Measurements from ENCODE around the gene TMF1. TPM values are rescaled to one million over a fixed set of nuclear protein-coding genes. Genes with fewer than 3 reads are reported as not detected.

Gene TMF1
- total RNA-seq, 1 donor from 2014 or later, result 39.1 TPM

DNA sequence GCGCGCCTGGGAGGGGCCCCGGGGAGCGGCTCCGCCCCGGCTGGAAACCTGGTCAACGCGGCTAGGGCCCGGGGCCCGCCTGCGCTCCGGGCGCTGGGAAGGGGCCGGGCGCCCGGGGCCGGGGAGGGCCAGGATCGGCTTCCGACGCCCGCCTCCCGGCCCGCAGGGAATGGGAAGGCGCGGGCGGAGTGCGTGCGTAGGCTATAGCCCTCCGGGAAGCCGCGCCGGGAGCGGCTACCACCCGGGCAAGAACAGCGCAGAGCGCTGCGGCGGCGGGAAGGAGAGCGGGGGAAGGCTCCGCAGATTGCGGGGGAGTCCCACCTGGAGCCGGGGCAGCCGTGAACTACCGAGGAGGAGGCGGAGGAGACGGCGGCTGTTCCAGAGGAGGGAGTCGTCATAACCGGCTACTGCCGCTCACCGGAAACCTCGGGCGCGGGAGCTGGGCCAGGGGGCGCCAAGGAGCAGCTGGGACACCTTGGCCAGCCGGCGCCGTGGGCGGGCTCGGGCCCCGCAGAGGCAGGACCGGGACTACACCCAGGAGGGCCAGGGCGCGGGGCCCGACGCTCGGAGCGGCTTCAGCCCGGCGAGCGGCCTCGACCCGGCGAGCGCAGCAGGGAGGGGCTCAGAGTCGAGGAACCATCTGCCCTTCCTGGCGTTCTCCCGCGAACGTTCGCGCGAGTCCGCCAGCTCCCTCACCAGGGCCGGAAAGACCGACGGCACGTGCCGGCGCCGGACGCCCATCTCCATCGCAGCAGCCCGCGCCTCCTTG, 38.7 kb downstream of the TMF1 start, which contains the start of gene EOGT:
EOGT (minus strand) TSS at position 432 of the 769 bp plus-strand sequence. CDS start 3,838 bp downstream, outside the sequence.
- DNase-seq (ENCODE audit: low spot score), result peak; percentile 92

DNA sequence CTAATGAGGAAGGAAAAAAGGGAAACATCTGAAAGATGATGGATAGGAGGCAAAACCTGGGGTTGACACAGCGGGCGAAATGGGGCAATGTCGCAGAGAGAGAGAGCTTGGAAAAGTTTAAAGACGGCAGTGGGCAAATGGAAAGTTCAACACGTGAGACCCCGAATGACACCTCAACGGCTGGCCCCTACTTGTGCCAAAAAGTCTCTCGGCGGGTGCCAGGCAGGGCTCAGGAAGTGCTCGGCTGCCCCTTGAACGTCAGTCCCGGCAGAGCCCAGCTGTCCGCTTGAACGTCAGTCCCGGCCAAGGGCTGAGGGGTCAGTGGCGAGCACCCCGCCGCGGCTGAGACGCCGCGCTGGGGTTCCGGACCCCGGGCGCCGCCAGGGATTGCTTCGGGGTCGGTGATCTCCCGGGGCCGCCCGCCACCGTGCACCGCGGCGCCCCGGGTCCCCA, 39.3 kb downstream of the TMF1 start:
- peak; percentile 51 for DNase-seq (ENCODE audit: low spot score)

DNA sequence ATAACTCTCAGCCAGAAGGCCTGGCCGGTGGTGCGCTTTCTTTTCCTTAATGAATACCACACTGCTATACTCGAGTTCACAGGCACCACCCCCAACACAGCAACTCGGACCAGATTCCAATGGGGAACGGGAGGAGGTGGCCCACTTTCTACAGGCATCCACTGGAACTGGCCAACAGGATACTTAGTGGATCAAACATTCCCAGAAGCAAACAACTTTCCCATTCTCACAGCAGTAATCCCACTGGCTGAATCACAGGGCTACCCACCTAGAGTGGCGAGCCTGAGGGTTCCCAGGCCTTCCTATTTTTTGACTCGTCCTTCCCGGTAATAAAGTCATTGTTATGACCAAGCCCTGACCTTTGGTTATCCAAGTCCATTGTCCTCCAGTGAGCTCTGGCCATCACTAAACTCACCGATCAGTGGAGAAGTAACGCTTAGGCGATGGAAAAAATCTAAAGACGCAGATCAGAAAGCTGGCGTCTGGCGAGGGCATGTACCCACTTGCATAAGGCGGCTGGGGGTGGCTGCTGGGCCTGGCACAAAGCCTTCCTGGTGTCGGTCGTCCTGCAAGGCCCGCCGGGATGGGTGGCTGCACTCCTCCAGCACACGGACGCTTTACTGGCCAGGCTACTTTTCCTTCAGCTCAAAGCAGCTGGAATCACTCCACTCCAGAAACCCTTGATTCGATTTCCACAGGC, 39.9 kb downstream of the TMF1 start:
- DNase-seq (ENCODE audit: low spot score), result peak; percentile 81

DNA sequence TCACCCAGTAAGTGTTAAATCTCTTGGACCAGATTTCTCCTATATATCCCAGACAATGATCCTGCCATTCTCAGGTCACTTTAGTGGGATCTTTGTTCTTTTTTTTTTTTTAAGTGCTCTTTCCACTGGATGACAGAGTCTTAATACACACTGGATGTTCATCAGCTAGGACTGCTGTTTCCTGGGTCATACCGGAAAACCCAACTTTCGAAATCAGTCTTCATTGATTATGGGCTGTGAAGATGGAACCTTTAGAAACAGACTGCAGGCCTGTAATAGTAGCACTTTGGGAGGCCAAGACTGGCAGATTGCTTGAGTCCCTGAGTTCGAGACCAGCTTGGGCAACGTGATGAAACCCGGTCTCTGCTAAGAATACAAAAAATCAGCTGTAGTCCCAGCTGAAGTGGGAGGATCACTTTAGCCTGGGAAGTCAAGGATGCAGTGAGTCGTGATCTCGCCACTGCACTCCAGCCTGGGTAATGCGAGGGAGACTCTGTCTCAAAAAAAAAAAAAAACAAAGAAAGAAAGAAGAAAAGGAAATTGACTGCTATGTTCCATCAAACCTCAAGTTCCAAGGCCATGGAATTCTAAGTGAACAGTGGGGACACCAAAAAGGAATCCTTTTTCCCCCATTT, 40.9 kb downstream of the TMF1 start:
- no peak for DNase-seq (ENCODE audit: low spot score)

DNA sequence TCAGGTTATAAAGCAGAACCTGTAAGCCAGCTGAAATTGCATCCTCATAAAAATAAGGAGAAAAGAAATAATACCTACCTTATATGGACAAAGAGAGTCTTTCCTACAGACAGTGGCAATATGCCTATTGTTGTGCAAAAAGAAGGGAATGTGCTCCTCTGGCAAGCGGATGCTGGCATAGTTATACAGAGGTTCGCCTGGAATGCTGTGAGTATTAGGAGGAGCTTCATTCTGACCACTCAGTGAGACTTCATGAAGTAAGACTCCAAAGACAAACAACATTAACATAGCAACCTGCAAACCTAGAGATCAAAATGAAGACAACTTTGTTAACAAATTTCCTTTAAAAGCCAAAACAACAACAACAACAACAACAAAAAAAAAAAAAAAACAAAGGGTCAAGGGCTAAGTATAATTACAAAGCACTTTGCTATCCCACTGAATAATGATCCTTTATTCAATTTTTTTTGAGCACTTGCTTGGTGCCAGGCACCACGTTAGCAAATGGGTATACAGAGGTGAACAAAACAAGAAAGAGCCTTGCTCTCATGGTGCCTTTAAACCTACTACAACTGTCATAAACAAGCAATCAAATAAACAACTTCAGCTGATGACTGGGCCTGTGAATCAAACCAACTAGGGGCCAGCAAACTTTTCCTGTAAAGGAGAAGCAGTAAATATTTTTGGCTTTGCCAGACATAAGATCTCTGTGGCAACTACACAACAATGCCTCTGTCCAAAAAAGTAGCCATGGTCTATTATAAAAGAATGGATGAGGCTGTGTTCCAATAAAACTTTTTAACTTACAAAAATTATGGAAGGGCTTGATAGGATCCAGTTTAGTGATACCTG, 42.3 kb downstream of the TMF1 start:
- no peak for DNase-seq (ENCODE audit: low spot score)

DNA sequence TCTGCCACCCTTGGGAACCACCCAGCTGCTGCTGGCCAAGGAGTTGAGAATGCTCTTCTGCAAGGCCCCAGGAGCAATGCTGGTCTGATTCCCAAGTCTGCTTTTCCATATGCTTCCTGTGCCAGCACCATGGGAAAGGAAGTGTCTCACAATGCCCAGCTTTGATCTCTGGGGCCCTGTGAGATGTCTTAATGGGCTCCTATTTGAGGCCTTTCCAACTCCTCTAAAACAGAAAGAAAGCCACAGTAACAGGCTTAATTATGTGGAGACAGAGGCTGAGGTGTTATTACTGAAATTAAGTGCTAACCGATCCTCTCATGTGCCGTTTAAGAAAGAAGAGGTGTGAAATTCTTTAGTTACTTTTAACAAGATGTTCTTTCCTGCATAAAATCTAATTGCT, 43.2 kb downstream of the TMF1 start:
- no peak for DNase-seq (ENCODE audit: low spot score)

DNA sequence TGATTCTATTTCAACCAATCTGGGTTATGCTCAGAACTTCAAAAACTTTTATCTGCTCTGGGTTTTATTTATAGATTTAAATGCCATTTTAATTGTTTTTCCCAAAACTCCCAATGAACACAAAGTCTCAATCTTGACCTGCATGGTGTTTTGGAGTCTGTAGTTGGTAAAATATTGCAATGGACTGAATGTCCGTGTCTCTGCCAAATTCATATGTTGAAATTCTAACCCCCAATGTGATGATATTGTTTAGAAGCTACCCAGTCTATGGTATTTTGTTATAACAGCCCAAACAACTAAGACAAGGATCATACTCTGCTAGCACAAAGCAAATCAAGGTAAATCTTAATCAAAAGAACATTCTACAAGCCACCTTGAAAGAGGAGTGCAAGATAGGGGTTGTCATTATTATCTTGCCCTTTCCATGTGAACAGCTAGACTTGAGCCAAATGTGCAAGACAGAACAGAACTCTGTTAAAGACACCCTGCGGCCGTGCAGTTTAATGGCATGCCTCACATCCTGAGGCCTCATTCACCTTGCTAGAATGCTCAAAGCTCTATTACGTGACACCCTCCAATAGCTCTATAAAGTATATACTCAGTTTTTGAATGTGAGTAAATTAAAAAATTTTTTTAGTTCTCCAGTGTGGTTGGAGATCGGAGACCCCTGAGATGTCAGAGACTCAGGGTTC, 46.2 kb downstream of the TMF1 start:
- DNase-seq (ENCODE audit: low spot score), result no peak

DNA sequence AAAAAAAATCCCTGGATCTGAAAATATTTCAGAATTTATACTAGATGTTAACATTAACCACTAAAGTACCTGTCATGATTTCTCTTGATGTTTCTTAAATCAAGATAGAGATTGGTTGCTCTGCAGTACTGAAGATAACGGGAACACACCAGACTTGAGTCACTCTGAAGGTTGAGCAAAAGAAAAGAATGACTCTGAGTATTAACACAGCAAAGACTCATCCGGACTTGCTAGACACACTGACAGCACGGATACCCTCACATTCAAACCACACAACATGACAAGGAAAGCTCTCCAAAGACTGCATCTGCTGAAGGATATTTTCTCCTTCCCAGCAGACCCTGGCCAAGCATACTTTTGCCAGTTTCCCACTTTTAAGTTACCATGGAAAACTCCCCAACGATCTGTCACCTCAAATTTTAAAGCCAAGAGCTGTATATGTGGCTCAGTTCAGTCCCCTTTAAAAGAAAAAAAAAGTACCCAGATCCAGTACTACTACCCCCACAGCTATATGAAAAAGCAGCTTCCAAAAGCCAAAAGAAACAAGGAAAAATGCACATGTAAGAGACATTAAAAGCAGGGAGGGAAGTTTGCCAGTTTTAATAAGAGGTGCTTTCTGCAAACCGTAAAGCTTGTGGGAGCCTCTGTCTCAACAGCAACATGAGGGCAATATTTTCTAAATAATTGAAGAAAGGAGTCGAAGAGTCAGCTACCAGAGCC, 46.9 kb downstream of the TMF1 start:
- no peak for DNase-seq (ENCODE audit: low spot score)

DNA sequence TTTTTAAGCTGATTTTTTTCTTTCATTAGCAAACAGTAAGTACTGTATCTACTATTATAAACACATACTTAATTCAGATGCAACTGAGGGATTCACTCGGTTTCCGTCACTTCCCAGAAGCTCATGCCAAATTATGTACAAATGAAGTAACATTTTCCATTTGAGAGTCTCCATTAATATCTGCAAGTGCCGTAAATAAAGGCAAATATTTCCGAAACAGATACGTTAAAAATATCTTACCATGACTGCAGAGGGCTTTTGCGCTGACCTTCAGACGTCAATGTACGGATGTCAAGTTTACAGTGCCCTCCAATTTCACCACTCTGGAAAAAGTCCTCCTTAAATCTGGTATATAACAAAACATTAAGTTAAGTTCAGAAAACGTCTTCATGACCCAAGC, 48.0 kb downstream of the TMF1 start:
- no peak for DNase-seq (ENCODE audit: low spot score)

DNA sequence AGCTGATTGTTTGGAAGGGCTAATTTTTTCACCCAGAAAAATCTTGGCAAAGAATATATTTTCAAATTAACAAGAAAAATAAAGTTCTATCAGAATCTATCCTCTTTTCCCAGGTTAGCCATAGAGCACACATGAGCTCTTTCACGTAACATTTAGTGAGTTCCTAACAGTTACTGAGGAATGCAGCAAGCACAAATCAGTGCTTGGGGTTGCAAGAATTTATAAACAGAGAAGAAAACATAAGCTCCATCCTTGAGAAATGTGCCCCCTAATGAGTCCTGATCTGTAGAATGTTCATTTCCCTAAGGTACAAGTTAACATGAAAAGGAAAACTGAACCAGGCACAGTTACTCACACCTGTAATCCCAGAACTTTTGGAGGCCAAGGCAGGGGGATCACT, 52.5 kb downstream of the TMF1 start:
- no peak for DNase-seq (ENCODE audit: low spot score)

DNA sequence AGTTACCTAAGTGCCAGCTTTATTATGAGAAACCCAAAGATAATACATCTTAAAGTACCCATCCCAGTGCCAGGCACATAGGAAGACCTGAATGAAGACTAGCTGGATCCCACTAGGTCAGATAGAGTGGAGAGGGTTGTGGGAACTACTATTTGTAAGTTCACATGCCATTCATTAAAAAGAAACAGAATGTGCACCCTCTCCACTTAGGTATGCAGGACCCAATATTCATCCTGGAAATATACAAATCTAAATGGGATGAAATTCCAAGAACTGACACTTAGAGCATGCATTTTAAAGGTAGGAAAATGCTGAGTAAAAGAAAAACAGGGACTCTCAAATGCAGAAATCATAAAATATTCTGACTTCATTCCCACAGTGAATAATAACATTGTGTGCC, 53.0 kb downstream of the TMF1 start:
- DNase-seq (ENCODE audit: low spot score), result no peak

DNA sequence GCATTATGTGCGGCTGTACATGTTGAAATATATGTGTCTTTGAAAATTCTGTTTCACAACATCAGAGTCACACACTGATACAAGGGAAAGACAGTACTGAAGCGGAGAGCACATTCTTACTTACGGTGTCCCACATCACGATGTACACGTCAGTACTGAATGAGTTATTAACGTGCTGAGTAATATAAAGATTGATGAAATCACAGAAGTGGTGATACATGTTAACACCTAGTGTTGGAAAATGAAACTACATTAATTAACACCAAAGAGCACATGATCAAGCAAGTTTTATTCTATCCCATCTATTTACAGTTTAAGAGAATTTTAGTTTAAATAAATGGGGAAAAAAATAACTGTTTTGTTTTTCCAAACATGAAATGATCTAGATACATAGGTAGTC, 54.2 kb downstream of the TMF1 start:
- no peak for DNase-seq (ENCODE audit: low spot score)

DNA sequence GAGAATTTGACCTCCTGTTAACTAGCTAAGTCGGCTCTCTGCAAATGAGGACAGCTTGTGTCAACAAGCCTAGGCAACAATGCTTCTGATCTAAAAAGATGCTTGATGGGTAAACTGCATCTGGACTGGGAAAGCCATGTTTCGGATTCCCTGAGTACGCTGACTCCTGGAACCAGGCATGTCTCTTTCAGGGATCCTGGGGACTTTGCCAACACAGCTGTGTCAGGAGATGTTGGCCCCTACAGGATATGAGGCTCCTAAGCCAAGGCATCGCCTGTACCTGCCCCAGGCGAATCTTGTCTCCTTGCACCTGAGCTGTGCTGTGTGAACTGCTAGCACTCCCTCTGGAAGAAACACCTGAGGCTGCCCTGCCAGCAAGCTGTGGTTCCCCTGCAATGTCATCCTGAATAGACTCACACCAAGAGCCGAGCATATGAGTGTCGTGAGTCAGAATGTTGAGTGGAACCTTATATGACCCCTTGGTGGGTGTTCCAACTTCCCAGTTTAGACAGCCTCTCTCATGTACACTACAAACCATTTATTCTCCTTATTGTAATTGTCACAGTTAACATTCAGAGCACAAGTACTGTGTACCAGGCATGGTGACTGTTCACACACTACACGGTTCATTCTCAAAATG, 55.7 kb downstream of the TMF1 start:
- no peak for DNase-seq (ENCODE audit: low spot score)

DNA sequence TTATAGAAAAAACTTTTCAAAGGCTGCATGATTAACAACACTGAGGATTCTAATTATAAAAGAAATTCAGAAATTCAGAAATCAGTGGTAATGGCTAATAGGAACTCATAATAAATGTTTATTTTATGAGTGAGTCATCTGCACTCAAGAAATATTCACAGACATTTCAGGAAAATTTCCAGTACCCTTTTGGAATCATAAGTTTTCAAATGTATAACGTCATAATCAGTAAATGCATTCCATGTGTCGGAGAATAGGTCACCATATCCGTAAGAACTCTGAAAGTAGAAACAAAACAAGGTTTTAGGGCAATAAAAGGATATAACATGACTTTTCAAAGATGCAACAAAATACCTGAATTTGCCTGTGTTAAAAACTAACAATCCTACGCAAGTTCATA, 63.4 kb downstream of the TMF1 start:
- DNase-seq (ENCODE audit: low spot score), result no peak

DNA sequence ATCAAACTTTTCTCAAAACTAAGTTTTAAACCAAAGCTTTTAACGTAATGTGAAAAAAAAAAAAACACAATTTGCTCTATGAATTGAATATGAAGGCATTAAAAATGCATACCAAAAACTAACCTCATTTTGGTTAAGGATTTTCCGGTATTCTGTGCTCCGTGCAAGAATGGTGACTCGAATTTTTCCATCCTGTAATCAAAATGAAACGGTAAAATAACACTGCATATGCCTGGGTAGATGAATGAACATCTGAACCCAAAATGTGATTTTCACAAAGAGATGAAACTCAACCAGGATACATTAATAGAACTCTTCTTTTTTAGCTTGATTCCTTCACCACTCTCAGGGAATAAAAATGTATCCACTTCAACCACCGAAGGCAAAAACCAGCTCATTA, 64.8 kb downstream of the TMF1 start:
- DNase-seq (ENCODE audit: low spot score), result no peak

DNA sequence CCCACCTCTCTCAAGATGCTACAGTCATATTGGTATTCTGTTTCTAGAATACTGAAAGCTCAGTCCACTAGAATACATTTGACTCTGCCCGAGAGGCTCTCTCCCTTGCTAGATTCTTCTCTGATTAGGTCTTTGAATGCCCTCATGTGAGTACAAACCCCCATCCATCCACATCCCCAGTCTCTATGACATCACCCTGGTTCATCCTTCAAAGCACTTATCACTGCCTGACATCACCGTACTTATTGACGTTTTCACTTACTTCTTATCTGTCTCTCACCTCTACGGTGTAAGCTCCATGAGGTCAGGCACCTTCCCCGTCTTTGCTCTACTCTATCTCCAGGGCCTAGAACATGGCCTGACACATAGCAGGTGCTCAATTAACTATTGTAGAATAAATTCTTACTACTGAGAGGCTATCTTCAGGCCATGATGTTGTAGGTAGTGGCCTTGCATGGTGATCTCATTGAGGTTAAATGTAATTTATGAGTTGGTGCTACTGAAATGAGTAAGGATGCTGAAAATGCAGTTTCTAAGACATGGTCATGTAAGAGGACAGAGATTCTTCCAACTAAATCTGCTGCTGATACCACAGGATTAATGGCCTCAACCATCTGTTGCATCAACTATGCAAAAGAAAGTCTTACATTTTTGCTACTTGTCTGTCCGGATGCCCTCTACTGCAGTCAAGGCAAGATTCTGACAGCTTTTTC, 65.5 kb downstream of the TMF1 start:
- DNase-seq (ENCODE audit: low spot score), result no peak

DNA sequence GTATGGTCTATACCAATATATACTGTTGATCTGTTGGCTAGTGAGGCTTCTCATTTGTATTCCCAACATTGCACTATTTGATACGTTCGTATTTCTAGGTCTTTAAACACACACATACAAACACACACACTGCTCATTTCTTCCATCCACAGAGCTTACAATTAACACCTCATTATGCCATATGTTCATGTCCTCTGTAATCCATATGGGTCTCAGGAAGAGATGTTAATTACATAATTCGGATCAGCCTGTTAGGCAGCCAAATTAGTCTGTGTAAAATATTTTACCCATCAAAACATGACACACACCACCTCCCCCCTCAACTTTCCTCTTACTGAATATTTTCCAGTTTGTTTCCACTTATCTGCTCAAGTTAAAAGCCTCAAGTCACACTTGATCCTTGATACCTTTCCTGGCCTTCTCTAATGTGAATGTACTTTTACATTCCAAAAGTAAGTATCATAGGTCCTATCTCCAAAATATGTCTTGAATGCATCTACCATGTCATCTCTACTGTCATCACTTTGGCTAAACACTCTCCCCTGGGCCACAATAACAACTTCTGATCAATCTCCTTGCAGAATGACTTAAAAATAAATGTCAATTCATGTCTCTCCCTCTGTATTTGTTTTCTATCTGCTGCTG, 66.9 kb downstream of the TMF1 start:
- DNase-seq (ENCODE audit: low spot score), result no peak

DNA sequence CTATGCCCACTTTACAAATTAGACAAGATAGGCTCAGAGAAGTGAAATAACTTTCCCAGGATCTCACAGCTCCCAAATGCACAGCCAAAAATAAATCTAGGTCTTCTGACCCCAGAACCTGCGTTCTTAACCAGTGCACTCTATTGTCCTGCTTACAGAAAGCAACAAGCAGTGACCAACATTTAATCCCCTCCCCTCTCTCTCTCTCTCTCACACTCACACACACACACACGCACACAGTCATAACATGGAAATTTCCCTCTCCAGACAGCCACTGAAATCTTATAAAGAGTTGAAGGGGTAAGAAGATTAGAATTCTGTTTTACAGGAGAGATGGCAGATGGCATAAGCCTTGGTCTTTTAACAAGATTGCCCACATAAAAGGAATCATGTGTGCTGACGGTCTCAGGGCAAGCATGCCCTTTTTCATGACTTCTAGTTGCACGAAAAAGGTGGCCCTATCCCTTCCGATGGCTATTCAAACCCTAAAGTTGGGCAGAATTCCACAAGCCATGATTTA, 68.1 kb downstream of the TMF1 start:
- no peak for DNase-seq (ENCODE audit: low spot score)

All from ureter (tissue), 1 donor.